Ascending aorta (tissue), 2 donors: ENCODE results near the gene SDHA. TPM values are rescaled to one million over a fixed set of nuclear protein-coding genes. Genes with fewer than 3 reads are reported as not detected.
A peak's percentile ranks its signal among the peaks of the same experiment; 100 is the strongest.
"Not testable (repeated sequence)": the region's sequence is repeated elsewhere in the genome, so short reads cannot be mapped to it uniquely, and the experiment has no call there.

Source experiments
- DNase-seq, 2 donors: peaks; one replicate each; pipeline ENCODE4 v3.0.0-alpha.2; 2019; ENCODE audit warnings: low spot score in 2 of 2
- H3K27ac ChIP-seq, 2 donors: fragments of 200-600 bp; sonication (generic); one replicate each; pipeline ENCODE4 v1.5.1; 2016 to 2017; ENCODE audit warnings: mild to moderate bottlenecking in 1 of 2
- H3K27me3 ChIP-seq: fragments of 200-600 bp; sonication (generic); one replicate; pipeline ENCODE4 v1.5.1; 2017
- H3K36me3 ChIP-seq, 2 donors: fragments of 200-600 bp; sonication (generic); one replicate each; pipeline ENCODE4 v1.5.1; 2016
- H3K4me1 ChIP-seq, 2 donors: fragments of 200-600 bp; sonication (generic); one replicate each; pipeline ENCODE4 v1.5.1; 2016 to 2017; ENCODE audit warnings: mild to moderate bottlenecking in 1 of 2
- H3K4me3 ChIP-seq, 2 donors: fragments of 200-600 bp; sonication (generic); one replicate each; pipeline ENCODE4 v1.5.1; 2016 to 2017; ENCODE audit warnings: mild to moderate bottlenecking in 1 of 2
- H3K9me3 ChIP-seq, 2 donors: fragments of 200-600 bp; sonication (generic); one replicate each; pipeline ENCODE4 v1.5.1; 2016
- intact Hi-C: fragments of 100-400 bp; cut with DNase I; formaldehyde crosslinking; loops from one replicate; pipeline ENCODE4 v1.15.1; 2023
- total RNA-seq: library from RNA; depleted of rRNA; stranded (reverse); fragments of >200 nt; gene quantifications from one replicate; pipeline ENCODE4 v1.1.0, GENCODE V29; 2016
- TF ChIP-seq, protein P1 (sequence below), 3 experiments: fragments of 200-600 bp in 2 of 3; fragments of 450-650 bp in 1 of 3; sonication (generic) in 2 of 3; IDR thresholded peaks; one replicate each; pipeline ENCODE4 v1.5.1; 2016 to 2019; ENCODE audit warnings: antibody characterized with exemption in 3 of 3, mild to moderate bottlenecking in 1 of 3, moderate library complexity in 1 of 3

SDHA gene
- 41.1 TPM for total RNA-seq

DNA sequence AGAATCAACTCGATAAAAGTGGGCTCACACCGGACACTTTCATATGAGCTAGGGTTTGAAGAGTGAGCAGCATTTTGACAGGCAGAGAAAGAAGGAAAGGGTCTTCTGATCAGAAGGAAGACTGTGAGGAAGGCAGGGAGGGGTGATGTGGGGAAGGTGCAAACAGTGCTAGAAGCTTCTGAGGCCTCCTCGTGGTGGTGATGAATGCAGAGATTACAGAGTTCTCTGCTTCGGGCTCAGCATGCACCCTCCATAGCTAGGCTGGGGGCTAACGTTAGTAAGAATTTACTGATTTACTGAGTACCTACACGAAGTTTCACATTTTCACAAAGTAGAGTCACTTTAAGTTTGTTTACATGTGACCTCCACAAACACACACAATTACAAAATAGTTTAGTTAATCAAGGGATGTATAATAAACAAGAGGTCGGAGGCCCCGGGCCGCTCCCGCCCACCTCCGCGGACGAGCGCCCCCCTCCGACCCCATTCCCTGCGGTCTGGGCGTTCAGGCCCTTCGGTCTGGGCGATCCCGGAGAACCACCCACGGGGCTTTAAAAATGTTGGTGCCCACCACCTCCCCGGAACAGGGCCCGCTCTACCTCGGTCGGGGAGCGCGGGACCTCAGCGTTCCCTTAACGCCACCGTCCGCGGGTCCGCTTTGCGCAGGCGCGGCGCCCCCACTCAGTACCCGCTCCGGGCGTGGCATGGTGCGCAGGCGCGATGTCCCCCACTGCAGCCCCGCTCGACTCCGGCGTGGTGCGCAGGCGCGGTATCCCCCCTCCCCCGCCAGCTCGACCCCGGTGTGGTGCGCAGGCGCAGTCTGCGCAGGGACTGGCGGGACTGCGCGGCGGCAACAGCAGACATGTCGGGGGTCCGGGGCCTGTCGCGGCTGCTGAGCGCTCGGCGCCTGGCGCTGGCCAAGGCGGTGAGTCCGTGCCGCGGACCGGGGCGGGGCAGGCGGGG, at the start of gene SDHA, which contains the start of gene CCDC127:
TSS of gene SDHA (plus strand) at position 827 of the 963 bp plus-strand sequence. CDS start at position 863, 36 bp downstream.
TSS of gene CCDC127 (minus strand) at position 660 of the 963 bp plus-strand sequence. CDS start 1,304 bp downstream, outside the sequence.
- intact Hi-C loops: loop anchor here (1.0 to 5.0 kb wide), 4 partner anchors 29 to 255 kb away; partner anchors contain the start of genes EXOC3 and PDCD6
- TF ChIP-seq, protein P1, sequence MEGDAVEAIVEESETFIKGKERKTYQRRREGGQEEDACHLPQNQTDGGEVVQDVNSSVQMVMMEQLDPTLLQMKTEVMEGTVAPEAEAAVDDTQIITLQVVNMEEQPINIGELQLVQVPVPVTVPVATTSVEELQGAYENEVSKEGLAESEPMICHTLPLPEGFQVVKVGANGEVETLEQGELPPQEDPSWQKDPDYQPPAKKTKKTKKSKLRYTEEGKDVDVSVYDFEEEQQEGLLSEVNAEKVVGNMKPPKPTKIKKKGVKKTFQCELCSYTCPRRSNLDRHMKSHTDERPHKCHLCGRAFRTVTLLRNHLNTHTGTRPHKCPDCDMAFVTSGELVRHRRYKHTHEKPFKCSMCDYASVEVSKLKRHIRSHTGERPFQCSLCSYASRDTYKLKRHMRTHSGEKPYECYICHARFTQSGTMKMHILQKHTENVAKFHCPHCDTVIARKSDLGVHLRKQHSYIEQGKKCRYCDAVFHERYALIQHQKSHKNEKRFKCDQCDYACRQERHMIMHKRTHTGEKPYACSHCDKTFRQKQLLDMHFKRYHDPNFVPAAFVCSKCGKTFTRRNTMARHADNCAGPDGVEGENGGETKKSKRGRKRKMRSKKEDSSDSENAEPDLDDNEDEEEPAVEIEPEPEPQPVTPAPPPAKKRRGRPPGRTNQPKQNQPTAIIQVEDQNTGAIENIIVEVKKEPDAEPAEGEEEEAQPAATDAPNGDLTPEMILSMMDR (IDR thresholded peaks at IDR 0.05): peak in 2 of 3 experiments; percentile 38 to 50
- DNase-seq: peak; percentile 86 to 98
- H3K9me3 ChIP-seq, H3K36me3 ChIP-seq, H3K27me3 ChIP-seq: not testable (repeated sequence)
- H3K27ac ChIP-seq: peak within 1 kb of the TSS; percentile 80 to 91
- peak within 1 kb of the TSS; percentile 95 to 98 for H3K4me3 ChIP-seq
- H3K4me1 ChIP-seq: peaks cover 0 to 12% of the 10 kb centered on the region in 2 donors

DNA sequence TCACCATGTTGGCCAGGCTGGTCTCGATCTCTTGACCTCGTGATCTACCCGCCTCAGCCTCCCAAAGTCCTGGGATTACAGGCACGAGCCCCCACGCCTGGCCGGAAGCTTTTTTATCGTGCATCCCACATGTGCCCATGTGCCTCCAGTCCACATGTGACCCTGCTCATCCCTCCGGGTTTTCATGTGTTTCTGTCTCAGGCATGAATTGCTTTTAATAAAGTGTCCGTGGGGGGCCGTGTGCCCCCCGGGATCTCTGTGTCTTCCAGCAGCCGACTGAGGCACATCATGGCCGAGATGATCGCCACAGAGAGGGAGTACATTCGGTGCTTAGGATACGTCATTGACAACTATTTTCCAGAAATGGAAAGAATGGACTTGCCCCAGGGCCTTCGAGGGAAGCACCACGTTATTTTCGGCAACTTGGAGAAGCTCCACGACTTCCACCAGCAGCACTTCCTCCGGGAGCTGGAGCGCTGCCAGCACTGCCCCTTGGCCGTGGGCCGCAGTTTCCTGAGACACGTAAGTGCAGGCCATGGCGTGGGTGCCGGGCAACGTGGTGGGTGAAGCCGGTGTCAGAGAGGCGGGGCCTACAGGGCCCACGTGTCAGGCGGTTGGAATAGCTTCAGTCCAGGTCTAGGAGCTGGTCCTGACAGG, 48.9 kb upstream of the SDHA start:
- Histone ChIP-seq H3K36me3 (no peaks in the 10 kb centered on the region), H3K4me1 (no peaks in the 10 kb centered on the region), H3K27ac (no peak overlapping the region), H3K27me3 (no peaks in the 10 kb centered on the region), H3K4me3 (no peak overlapping the region), H3K9me3 (no peaks in the 10 kb centered on the region)
- peak in 1 of 2 donors; percentile 69 for DNase-seq
- intact Hi-C loops: no loop called here
- TF ChIP-seq, protein P1 (IDR thresholded peaks at IDR 0.05): no peak

DNA sequence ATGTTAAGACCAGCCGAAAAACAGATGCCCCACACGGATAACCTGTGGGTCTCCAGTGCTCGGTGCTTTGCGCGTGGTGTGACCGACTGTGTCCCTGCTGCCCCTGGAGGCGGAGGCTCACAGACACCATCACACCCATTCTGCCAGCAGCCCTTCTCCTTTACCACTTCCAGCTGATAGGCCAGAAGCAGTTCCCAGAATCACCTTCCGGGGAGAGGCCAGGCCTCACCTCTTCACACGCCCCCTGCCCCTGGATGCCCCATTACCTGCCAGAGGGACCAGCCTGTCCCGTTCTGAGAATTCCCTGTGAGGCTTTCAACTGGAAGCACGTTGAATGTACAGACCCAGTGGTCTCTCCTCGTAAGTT, 48.4 kb upstream of the SDHA start:
- Histone ChIP-seq H3K36me3 (no peaks in the 10 kb centered on the region), H3K27ac (no peak overlapping the region), H3K27me3 (no peaks in the 10 kb centered on the region), H3K9me3 (no peaks in the 10 kb centered on the region), H3K4me3 (no peak overlapping the region), H3K4me1 (no peaks in the 10 kb centered on the region)
- intact Hi-C loops: no loop called here
- peak in 1 of 2 donors; percentile 33 for DNase-seq
- TF ChIP-seq, protein P1 (IDR thresholded peaks at IDR 0.05): no peak

DNA sequence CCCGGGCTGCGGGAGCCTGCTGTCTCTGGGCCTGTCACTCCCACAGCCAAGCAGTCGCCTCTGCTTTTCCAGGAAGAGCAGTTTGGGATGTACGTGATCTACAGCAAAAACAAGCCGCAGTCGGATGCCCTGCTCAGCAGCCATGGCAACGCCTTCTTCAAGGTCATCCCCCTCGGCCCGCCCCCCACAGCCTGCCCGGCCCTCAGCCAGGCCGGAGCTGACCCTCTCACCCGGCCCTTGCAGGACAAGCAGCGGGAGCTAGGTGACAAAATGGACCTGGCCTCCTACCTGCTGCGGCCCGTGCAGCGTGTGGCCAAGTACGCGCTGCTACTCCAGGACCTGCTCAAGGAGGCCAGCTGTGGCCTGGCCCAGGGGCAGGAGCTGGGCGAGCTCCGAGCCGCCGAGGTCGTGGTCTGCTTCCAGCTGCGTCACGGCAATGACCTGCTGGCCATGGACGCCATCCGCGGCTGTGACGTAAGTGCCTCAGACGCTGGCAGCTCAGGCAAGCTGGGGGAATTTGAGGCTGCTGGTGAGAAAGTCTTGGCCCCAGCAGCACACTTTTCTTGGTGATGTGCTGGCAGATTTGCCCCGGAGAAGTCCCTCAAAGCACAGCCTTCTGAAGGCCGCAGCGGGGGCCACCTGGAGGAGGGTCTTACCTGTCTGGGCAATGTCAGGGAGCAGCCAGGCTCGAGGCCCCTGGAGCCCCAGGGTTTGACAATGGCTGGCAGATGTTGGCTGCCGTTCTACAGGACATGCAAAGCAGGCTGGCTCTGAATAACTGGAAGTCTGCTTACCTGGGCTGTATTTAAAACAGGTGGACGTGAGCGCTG, 46.9 kb upstream of the SDHA start:
- TF ChIP-seq, protein P1 (IDR thresholded peaks at IDR 0.05): no peak
- Histone ChIP-seq H3K36me3 (no peaks in the 10 kb centered on the region), H3K4me1 (no peaks in the 10 kb centered on the region), H3K27ac (no peak overlapping the region), H3K9me3 (no peaks in the 10 kb centered on the region), H3K4me3 (no peak overlapping the region), H3K27me3 (no peaks in the 10 kb centered on the region)
- DNase-seq: peak in 1 of 2 donors; percentile 56
- intact Hi-C loops: no loop called here

DNA sequence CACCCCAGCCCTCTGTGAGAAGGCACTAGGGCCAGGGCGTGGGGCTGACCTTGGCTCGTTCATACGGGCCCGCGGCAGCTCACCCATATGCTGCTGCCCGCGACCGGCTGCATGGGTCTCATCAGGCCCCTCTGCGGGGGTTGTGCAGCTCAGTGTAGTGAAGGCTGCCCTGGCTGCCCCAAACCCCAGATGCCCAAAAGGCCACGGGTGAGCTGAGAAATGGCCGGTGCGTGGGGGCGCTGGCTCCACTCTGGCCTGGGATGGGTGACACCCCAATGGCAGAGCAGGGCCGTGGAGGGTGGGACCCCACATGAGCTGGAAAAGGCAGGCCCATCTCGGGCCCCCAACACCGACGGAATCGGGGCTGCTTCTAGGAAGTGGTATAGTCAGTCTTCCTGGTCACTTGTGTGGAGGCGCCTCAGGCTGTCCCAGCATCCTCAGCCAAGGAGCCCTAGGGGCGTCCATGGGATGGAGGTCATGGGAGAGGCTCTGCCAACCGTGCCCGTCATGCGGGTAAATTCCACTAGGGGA, 46.3 kb upstream of the SDHA start:
- no peaks in the 10 kb centered on the region for H3K36me3 ChIP-seq
- no peak overlapping the region for H3K27ac ChIP-seq
- no peaks in the 10 kb centered on the region for H3K9me3 ChIP-seq
- peak in 1 of 2 donors; percentile 63 for DNase-seq
- intact Hi-C loops: no loop called here
- H3K4me3 ChIP-seq: no peak overlapping the region
- no peaks in the 10 kb centered on the region for H3K4me1 ChIP-seq
- no peaks in the 10 kb centered on the region for H3K27me3 ChIP-seq
- TF ChIP-seq, protein P1 (IDR thresholded peaks at IDR 0.05): no peak
